Jurkat, Clone E6-1 (cell line): ENCODE data around the gene ATG14.
A peak's percentile ranks its signal among the peaks of the same experiment; 100 is the strongest.
"Not testable (repeated sequence)": the region's sequence is repeated elsewhere in the genome, so short reads cannot be mapped to it uniquely, and the experiment has no call there.

Experiments used
- DNase-seq: peaks from one replicate; pipeline ENCODE4 v3.0.0-alpha.2; 2011; ENCODE audit warnings: low read depth, low spot score
- H3K4me3 ChIP-seq: 2 replicates; pipeline ENCODE4 v1.5.1; 2011; ENCODE audit warnings: mild to moderate bottlenecking, low read length, control low read depth, moderate library complexity

Gene ATG14

DNA sequence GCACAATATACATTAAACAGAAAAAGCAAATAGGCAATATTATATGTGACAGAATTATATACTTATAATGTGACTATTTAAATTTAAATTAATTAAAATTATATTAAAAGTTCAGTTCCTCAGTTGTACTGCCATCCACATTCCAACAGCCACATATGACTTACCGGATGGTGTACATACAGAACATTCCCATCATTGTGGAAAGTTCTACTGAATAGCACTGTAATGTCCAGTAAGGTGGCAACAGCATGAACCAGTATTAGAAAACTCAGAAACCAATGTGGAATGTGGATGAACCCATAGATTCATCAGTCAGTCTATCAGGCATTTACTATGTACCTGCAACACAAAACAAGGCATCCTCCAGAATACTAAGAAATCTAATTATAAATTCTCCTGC lies 12.4 kb downstream of the ATG14 start:
- DNase-seq, result no peak
- H3K4me3 ChIP-seq, result no peak overlapping the region

DNA sequence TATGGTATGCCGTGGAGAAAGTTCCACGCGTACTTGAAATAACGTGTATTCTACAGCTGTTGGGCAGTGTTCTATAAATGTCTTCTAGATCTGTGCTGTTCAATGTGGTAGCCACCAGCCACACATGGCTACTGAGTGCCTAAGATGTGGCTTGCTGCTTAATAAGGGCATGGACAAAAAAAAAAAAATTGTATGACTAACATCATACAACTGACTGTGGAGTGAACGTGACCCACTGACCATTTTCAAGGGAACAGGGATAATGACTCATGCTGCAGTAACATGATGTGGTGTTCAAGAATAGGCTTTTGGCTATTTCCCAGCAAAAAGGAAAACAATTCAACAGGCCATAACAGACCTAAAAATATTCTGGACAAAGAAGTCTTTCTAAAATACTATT lies 13.0 kb downstream of the ATG14 start:
- H3K4me3 ChIP-seq, result no peak overlapping the region
- DNase-seq, result no peak

DNA sequence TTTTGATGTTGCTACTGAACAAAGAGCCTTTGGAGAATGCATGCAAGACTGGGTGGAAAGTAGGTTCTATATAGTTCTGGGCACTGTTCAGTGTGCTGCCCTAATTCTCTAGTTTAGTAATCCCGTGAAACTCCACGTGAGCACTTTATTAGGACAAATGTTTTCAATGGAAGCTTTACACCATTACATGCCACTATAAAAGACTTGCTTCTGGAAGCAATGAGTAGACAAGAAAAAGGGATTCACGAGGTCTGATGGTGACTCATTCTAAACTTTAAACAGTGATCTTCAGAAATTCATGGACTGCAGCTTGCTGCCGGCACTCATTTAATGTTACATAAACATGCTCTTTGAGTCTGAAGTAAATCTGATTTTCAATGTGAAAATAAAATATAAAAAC lies 22.3 kb downstream of the ATG14 start:
- no peak overlapping the region for H3K4me3 ChIP-seq
- DNase-seq, result no peak

DNA sequence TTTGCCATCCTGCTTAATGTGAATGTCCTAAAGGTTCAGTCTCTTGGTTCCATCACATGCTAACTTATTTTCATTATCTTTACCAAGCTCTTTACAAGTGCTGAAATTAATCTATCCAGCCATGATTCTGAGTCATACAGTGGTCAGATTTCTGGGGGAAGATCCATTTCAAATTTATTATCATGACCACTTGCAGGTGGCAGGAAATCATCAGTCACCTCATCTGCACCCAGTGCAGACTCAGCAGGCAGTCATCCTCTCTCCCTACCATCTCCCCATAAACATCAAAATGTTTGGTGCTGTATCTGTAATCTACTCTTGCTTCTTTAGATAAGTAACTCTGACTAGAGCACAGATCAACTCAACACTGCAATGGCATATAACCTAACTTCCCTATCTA lies 23.5 kb downstream of the ATG14 start:
- DNase-seq, result no peak

DNA sequence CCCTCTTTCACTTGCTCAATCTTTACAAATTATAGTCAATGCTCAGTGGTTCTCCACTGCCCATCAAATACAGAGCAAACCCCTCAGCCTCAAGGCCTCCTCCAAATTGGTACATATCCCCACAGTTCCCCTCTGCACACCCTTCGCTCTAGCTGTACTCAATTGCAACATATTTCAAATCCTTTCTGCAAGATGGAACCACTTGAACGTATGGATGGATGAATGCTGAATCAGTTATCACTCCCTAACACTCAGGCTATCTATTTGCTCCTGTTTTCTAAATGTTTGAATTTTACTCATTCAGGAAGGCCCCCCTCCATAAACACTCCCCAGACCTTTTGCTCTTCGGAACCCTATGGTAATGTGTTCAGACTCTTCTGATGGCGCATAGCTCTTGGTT lies 24.5 kb downstream of the ATG14 start:
- no peak for DNase-seq
- no peak overlapping the region for H3K4me3 ChIP-seq

More for the DNA sequence above, 23.5 kb downstream of the ATG14 start:
- no peak overlapping the region for H3K4me3 ChIP-seq

DNA sequence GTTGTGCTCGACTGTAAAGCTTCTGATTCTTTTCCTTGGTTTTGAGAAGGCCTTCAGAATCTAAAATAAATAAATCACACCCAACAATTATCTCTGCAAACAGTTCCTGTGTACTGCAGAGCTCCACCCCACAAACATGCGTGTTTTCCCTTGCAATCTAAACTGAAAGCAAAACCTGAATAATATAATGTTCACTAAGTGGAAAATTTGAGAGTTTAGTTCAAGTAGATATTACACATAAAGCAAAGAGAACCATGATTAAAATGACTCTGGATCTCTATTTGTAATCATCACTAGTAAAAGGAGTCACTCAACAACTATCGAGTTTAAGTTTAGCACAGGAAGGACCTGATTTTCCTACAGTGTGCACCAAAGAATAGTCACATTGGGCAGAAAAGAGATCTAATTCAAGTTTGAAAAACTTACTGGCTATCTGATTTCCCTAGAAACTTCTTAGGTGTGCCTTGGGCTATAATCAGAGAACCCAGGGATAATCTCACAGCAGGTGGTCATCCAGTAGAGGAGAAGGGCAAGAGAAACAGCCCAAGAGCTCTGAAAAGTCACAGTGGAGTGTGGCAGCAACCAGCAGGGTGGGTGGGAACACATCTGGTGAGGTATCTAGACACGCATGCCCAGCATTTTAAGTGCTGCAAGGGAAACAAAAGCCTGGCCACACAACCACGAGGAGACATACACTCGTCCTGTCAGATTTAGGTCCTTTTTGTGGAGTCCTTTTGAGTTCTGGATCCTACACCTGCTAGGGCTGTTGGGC lies 25.4 kb downstream of the ATG14 start:
- H3K4me3 ChIP-seq, result no peak overlapping the region
- DNase-seq, result no peak

DNA sequence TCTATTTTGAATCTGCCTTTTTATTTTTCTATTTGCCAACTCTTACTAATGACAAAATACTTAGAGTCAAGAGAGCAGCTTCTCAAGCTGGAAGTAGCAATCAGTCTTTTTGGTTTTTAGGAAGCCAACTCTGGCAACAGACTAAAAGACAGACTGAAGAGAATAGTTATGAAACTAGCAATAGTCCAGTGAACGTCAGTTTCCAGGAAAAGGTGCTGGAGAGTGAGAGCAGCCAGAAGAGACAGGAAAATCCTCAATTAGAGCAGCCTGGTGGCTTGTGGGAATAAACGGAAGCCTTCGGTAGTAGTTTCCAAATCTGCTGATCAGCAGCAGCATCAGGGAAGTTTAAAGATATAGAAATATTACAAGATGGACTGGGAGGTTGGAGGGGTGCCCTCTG lies 27.1 kb downstream of the ATG14 start:
- DNase-seq, result no peak
- H3K4me3 ChIP-seq, result no peak overlapping the region

DNA sequence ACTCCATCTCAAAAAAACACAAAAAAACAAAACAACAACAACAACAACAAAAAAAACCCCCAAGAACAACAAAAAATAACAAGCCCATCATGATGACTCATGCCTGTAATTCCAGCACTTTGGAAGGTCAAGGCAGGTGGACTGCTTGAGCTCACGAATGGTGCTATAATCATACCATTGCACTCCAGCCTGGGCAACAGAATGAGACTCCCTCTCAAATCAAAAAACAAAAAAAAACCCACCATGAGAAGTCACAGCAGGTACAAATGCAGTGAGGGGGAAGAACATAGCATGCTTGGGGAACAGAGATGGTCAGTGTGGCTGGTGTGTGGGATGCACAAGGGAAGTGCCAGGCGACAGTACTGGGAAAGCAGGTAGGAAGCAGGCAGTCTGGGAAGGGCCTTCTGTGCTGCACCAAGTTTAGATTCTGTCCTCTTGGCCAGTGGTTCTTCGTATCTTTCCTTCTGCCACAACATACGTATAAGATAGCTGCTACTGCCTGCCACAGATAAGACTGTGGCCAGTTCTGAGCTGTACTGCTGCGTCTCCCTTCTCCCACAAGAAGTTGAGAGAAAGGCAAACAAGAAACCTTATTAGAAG lies 28.0 kb downstream of the ATG14 start:
- DNase-seq, result no peak
- no peak overlapping the region for H3K4me3 ChIP-seq

DNA sequence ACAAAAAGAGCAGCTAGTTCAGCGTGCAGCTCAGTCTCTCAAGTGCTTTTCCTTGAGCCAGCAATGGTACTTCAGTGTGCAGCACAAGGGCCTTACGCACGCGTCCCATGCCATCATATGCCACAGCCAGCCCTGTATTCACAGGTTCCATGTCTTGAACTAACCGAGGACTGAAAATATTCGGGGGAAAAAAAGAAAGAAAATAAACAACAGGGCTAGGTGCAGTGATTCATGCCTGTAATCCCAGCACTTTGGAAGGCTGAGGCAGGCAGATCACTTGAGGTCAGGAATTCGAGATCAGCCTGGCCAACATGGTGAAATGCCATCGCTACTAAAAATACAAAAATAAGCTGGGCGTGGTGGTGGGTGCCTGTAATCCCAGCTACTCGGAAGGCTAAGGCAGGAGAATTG lies 28.6 kb downstream of the ATG14 start:
- not testable (repeated sequence) for H3K4me3 ChIP-seq, DNase-seq

DNA sequence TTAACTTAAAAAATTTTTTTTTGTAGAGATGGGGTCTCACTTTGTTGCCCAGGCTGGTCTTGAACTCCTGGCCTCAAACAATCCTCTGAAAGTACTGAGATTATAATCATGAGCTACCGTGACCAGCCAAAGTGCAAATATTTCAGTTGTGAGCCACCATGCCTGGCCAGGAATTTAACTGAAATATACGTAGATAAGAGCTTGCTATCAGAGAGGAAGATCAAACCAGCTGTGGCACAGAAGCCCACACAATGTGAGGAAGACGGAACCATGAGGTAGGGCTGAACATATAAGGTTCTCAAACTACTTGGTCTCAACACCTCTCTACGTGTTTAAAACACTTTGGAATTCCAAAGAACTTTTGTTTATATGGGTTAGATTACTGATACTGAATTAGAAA lies 29.1 kb downstream of the ATG14 start:
- no peak for DNase-seq

DNA sequence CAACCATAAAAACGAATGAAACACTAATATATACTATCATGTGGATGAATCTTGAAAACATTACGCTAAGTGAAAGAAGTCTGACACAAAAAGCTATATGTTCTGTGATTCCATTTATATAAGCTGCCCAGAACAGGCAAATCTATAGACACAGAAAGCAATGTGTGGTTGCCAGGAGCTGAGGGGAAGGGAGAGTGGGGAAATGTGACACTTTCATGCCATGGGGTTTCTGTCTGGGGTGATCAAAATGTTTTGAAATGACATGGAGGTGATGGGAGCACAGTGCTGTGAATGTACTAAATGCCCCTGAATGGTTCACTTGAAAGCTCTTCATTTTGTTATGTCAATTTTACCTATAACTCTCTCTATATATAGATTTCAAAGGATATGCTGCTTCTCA lies 30.1 kb downstream of the ATG14 start:
- DNase-seq, result no peak
- H3K4me3 ChIP-seq, result no peak overlapping the region

More for the DNA sequence above, 29.1 kb downstream of the ATG14 start:
- no peak overlapping the region for H3K4me3 ChIP-seq

DNA sequence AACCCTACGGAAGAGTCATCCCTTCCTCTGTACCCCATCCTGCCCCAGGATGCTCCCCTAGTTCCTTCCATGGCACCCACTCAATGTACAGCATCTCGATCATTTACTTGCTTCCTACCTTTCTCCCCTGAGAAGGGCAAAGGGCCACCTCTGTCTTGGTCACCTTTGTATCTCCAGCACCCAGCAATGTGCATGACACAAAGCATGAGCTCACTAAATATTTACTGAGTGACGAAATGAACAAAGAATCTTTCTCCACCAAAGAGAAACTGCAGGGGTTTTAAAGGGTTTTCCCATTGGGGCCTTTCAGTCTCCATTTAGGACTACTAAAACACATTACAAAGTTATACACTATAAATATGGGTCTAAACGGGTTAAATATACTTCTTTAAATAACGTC lies 30.6 kb downstream of the ATG14 start:
- no peak overlapping the region for H3K4me3 ChIP-seq
- no peak for DNase-seq

DNA sequence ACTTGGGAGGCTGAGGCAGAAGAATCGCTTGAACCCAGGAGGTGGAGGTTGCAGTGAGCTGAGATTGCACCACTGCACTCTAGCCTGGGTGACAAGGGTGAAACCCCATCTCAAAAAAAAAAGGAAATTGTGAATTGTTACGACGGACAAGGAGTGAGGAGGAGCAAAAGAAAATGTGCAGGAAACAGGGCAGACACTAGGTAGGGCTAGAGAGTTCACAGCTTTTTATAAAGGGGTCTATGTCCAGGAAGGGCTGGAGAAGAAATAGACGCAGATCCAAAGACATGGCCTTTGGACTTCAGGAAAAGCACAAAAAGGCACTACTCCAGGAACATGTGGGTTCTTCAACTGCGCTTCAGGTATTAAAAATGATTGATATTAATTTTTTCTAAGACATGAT lies 34.4 kb downstream of the ATG14 start:
- H3K4me3 ChIP-seq, result no peak overlapping the region
- no peak for DNase-seq

DNA sequence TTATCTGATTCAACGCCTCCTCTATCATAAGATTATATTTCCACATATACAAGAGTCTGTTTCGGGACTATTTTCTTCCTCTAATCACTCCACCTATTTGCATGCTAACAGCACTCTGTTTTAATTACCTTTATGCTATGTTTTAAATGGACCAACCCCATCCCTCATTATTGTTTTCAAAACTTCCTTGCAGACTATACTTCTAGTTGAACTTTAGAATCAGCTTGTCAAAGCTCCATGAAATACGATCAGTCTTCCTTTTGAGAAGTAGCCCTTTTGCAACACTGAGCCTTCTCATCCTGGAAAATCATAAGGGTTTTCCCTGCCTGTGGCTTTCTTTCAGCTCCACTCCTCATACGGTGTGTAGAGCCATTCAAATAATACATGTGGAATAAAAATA lies 36.9 kb downstream of the ATG14 start:
- no peak for DNase-seq
- H3K4me3 ChIP-seq, result no peak overlapping the region

DNA sequence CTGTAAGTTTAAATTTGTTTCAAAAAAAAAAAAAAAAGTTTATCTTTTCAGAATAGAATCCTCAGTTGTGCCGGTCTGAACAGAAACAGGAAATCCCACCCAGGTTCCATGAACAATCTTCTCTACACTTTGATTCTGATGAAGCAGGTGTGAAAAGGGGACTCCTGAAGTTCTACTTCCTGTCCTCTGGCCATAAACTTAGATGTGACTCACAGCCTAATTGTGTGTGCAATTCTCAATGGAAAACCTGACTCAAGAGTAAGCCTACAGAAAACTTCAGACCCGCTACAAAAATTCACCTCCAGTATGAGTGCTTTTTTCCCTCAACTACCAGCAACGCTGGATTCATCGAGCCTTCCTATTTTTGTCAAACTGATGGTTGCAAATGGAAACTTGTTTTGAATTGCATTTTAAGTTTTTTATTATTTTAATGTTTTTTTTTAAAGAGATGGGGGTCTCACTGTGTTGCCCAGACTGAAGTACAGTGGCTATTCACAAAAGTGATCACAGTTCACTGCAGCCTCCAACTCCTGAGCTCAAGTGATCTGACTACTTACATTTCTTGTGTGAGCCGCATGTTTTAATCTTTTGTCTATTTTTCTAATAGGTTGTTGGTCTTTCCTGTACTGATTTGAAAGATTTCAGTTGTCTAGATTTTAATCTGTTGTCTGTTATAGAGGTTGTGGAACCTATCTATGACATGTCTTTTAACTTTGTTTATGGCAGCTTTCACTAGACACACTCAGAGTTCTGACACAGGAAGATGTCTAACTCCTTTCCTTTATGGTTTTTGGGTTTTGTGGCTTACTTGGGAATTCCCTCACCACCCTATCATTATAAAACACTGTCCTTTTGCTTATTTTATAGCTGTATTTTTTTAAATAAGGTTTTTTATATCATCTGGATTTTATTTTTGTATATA lies 37.6 kb downstream of the ATG14 start:
- peak; percentile 37 for DNase-seq
- no peak overlapping the region for H3K4me3 ChIP-seq

DNA sequence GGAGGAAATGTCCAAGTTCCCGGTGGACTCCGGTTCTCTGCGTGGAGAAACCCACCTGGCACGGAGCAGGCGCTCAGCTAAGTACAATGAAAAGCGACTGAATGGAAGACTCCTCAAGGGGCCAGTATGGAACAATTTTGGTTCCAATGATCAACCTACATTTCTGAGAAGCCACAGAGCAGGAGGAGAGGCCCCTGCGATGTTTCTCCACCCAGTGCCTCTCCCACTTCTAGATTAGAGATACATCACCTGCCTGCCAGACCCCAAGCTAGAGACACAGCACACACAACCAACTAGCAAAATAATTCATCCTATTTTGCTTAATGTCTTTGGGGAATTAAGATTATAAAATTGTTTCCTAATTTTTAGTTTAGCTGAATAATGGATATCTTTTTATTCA lies 38.8 kb downstream of the ATG14 start:
- no peak for DNase-seq

DNA sequence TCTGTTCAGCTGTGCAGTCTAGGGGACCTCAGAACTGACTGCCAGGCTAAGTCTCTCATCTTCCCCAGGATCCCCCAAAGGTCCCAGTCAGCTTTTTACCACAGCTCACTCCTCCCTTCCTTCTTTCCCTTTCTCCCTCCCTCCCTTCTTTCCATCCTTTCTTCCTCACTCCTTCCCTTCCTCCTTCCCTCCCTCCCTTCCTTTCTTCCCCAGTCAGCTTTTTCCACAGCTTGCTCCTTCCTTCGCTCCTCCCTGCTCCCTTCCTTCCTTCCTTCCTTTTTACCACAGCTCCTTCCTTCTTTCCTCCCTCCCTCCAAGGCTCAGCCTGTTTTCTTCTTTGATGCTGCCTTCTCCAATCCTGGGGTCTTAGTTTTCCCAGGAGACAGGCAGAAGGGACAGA lies 39.2 kb downstream of the ATG14 start:
- DNase-seq, result no peak
- H3K4me3 ChIP-seq, result no peak overlapping the region

More for the DNA sequence above, 38.8 kb downstream of the ATG14 start:
- no peak overlapping the region for H3K4me3 ChIP-seq

DNA sequence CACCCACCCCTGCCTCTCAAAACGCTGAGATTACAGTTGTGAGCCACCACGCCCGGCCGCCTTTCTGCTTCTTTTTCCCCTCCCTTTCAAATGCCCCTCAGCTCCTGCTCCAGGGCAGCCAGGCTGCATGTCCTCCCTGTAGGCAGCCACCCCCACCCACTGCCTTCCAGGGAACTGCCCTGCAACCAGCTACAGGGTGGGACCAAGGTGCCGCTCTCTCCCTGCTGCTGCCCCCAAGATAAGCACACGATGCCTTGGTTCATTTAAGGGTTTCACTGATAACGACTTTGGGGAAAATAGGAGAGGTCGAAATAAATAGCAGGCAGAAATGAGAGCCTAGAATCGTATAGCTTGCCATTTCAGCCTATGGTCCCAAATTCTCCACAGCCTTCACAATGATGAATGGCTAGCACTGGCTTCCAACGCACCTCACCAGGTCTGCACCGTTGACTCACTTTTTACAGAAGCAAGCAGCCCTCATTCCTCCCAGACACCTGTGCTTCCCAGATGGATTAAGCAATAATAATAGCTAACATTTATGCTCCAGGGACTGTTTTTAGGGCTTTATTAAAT lies 40.7 kb downstream of the ATG14 start:
- DNase-seq, result no peak
- no peak overlapping the region for H3K4me3 ChIP-seq

DNA sequence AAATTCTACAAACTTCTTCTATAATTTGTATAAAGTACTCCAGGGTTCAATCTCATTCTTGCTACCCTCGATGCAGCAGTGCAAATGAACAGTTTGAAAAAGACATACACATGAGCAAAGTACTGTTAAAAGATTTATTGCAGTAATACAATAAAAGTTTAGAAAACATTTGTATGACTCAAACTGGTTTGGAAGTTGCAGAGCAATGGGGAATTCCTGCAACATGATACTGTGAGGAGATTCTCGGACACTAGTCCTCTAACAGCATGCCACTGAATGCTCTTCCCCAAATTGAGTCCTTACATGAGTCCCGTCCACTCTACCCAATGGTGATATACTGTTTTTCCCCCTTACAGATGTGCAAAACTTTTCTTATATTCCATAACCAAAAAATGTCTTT lies 45.4 kb downstream of the ATG14 start:
- H3K4me3 ChIP-seq, result no peak overlapping the region
- DNase-seq, result no peak

DNA sequence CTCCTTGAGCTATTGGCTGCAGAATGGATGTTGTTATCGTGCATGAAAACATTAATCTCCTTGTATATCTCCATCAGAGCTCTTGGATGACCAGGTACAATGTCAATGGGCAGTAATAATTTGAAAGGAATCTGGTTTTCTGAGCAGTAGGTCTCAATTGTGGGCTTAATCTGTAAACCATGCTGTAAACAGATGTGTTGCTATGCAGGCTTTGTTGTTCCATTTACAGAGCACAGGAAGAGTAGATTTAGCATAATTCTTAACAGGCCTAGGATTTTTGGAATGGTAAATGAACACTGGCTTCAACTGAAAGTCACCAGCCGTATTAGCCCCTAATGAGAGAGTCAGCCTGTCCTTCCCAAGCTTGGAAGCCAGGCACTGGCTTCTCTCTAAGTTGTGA lies 50.4 kb downstream of the ATG14 start:
- no peak overlapping the region for H3K4me3 ChIP-seq
- DNase-seq, result no peak
